ENCODE measurements around the gene ZNF605.
"Not testable (repeated sequence)": the region's sequence is repeated elsewhere in the genome, so short reads cannot be mapped to it uniquely, and the experiment has no call there.

Gene ZNF605

DNA sequence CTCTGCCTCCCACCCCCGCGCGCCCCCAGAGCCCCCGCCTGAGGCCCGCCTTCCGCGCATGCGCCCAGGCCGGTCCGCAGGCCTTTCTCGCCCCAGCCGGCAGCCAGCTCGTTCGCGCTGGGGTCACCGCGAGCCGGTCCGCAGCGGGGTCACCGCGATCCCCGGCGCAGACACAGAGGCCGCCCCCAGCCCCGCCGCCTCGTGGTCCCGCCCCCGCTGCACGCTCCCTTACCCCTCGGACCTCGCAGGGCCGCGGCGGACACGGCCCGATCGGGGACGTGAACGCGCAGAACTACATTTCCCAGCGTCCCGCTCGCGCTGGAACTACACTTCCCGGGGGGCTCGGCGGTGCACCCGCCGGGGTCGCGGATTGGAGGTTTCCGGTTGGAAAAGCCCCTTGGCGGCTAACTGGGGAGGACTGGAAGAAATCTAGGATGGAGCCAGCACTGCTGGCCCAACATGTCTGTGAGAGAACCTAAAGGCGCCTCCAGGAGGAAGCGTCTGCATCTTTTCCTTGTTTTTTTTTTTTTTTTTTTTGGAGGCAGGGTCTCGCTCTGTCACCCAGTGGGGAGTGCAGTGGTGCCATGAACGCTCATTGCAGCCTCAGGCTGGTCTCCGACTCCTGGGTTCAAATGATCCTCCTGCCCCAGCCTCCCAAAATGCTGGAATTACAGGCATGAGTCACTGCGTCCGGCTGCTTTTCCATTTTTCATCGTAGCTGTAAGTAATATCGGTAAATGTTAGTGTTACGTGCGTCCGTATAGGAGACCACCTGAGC is at the start of gene ZNF605:
Gene ZNF605, minus strand, starts transcription at position 296 of the 778 bp plus-strand sequence. CDS start 10,671 bp downstream, outside the sequence.
- DNase-seq, result peak; percentile 86

DNA sequence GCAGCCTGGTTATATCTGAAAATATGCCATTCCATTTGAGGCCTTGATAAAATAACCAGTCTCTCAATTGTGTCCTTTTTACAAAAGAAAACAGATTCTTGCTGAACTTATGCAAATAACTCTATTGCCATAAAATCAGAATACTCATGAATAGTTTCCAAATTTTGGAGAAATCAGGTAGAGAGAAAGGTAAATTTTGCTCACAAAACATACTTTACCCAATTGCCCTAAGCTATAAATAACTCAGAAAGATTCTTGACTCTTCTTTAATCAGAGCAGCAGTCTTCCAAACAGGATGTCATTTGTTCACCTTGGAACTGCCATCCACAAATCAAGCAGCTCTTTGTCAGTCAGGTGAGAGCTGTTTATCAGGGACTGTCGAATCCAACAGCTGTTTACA is 42.6 kb upstream of the ZNF605 start:
- DNase-seq, result no peak

GRCh38 chr12:132986885-132987225 is 30.7 kb upstream of the ZNF605 start:
- DNase-seq, result no peak

DNA sequence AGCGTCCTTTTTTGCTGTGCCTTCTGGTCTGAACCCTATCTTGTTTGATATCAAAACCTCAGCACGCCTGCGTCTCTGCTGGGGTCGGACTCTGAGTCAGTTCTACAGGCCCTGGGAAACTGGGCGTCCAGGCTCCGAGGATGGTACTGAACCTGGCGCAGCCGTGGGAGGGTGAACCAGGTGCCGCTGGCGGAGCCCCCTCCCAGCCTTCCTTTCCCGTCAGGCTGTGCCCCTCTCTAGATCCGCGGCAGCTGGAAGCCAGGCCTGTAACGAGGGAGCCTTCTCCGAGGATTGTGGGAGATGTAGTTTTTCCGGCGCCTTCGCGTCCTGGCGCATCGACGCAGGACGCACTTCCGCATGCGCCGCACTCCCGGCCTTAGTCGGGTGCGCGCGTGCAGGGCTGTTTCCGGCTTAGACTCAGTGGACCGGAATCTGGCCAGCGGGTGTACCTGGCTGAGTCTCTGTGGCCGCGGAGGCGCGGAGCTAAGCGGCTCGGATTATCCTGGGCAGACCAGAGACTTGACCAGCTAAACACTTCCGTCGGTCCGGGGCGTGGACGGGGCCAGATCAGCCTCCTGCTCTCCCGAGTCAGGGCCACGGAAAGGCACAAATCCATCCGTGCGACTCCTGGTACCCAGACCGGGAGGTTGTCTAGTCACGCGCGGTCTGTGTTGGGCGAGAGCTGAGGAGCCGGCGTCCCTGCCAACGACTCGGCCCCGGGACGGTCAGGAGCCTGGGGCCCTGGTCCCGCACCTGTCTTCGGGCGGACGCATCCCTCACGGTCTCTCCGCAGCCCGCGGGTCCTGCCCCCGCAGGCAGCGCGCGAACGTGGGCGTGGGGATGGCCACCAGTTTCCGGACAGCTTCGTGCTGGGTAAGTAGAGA is 30.1 kb upstream of the ZNF605 start, which contains the start of gene ZNF26:
Gene ZNF26, plus strand, starts transcription at position 367 of the 884 bp plus-strand sequence. Its CDS starts 474 bp downstream, at position 841.
- DNase-seq, result peak; percentile 89

DNA sequence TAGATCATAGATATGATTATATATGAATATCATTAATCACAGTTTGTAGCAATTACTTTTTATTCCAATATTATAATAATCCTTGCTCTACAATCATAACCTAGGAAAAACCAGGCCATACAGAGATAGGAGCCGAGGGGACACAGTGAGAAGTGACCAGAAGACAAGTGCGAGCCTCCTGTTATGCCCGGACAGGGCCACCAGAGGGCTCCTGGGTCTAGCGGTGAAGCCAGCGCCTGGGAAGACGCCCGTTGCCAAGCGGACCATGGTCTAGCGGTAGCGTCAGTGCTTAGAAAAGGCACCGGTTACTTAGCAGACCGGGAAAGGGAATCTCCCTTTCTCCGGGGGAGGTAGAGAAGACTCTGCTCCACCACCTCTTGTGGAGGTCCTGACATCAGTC is 20.8 kb upstream of the ZNF605 start:
- not testable (repeated sequence) for DNase-seq

DNA sequence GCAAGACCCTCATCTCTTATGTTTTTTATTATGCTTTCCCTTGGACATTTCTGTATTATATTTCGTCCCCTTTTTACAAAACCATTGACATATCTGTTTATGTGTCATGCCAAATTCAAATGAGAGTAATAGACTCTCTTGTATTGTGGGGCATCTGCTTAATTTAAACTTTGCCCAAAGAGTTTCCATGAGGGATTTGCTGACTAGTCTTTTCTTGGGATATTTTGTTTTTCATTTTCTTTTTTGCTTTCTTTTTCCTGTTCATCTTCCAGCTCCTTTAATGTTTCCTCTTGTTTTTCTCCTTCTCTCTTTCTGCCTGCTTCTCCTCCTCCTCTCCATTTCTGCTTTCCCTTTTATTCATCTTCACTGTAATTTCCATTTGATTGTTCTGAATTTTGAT is 16.3 kb upstream of the ZNF605 start:
- DNase-seq, result no peak

- no peak for DNase-seq
Measured at GRCh38 chr12:132967736-132968135, 11.6 kb upstream of the ZNF605 start.

DNA sequence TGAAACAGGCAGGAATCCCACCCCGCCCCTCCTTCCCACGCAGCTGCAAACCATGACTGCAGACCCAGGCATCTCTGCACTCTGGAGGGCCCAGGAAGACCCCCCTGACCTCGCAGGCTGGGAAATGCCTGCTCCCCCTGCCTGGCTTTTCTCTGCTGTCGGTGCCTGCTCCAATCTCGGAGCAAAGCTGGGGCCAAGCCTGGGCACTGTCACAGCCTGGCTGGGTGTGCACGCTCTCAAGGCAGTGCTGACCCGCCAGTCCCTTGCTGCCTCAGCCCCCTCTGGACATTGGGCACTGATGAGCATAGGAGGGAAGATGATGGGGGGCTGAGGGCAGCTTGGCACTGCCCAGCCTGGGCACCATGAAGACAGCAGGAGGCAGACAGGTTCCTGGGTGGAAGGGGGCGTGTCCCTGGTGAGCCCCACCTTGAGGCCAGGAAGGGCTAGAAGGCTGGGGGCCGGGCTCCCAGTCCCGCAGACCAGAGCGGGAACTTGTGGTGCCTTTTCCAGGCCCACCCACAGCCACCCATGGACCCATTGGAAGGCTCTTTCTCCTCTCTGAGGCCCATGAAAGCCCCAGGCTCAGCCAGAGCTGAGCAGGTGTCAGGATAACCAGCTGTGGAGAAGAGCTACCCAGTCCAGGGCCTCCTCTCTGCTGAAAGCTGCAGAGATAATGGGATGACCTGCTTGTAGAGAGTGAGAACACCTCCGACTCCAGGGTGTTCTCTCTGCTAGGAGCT is 10.7 kb upstream of the ZNF605 start:
- DNase-seq, result no peak

- DNase-seq, result no peak
Measured at GRCh38 chr12:132965796-132966195, 9.7 kb upstream of the ZNF605 start.

GRCh38 chr12:132963947-132964346 is 7.8 kb upstream of the ZNF605 start:
- DNase-seq, result not testable (repeated sequence)

- not testable (repeated sequence) for DNase-seq
Measured at GRCh38 chr12:132961790-132962189, 5.7 kb upstream of the ZNF605 start.

DNA sequence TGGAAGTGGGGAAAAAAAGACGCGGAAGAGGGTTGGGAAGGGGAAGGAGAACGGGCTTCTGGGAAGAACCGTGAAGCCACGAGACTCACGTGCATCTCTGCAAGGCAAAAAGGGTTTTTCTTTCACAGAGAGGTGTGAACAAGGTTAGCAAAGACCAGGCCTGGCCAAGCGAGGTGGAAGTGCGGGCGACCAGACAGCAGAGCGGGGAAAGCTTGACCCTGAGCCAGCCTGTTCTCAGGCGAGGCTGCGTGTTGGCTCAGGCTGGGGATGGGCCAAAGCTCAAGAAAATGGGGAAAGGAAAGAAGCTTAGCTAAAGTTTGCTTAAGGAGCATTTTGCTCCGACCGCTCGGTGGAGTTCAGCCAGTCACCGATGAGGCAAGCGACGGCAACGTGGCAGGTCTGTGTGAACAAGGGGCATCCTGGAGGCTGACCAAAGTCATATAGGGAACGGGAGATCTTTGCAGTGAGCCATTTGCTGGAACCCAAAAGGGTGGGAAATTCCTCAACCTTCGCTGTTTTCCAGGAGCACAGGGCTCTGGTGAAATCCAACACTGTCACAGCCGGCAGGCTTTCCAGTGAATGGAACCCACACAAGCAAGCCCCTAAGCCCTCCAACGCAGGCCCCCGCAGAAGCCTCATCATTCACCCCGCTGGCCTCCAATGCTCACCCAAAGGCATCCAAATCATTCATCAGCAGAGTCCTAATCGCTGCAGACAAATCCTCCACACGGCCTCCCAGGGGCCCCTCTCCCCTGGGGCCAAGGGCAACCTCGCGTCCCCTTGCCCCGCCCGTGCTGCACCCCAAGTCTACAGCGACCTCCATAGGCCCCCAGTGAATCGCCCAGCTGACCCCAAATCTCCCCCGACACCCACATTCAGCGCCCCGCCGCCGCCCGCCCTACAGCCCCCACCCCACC is 754 bp downstream of the ZNF605 start:
- DNase-seq, result no peak

GRCh38 chr12:132954471-132955048 is 1.5 kb downstream of the ZNF605 start:
- no peak for DNase-seq

GRCh38 chr12:132953771-132954170 is 2.3 kb downstream of the ZNF605 start:
- DNase-seq, result no peak

GRCh38 chr12:132953163-132953425 is 3.0 kb downstream of the ZNF605 start:
- DNase-seq, result no peak

- DNase-seq, result no peak
Measured at GRCh38 chr12:132952371-132953162, 3.5 kb downstream of the ZNF605 start.

DNA sequence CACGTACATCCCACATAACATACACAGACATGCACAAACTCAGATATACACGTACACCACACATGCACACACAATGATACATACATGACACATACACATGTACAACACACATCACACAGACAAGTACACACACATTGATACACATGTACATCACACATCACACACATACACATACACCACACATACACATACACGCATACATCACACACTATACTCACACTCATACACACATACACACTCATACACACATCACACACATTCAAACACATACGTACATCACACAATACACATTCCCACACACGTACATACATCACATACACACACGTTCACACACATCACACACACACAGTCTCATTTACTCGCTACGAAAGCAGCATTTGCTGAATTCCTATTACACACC is 4.5 kb downstream of the ZNF605 start:
- no peak for DNase-seq

DNA sequence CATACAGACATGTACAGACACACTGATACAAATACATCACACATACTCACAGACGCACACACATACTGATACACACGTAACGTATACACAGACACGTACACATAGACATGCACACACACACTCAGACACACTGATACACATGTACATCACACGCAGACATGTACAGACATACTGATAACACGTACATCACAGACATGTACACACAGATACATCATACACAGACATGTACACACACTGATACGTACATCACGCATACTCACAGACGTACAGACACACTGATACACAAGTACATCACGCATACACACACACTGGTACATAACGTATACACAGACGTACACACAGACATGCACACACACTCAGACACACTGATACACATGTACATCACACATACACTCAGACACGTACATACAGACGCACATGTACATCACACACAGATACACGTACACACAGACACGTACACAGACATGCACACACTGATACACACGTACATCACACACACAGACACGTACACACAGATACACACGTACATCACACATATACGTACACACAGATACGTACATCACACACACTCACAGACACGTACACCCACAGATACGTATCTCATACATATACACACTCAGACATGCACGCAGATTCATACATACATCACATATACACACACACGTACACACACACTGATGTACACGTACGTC is 5.1 kb downstream of the ZNF605 start:
- no peak for DNase-seq

GRCh38 chr12:132949936-132950837 is 5.9 kb downstream of the ZNF605 start:
- no peak for DNase-seq
